Gastroesophageal sphincter (tissue), 4 donors: ENCODE results near the gene GPR35. TPM values are rescaled to one million over a fixed set of nuclear protein-coding genes. Genes with fewer than 3 reads are reported as not detected.

Source experiments
- ATAC-seq: fragments of 150-250 bp; one replicate; pipeline ENCODE4 v1.9.1; 2016; ENCODE audit warnings: mild to moderate bottlenecking, moderate library complexity
- H3K27ac ChIP-seq, 4 donors: fragments of 200-600 bp; sonication (generic) in 3 of 4; 1 replicate in 3 of 4; 2 replicates in 1 of 4; pipeline ENCODE4 v1.5.1; 2016 to 2019
- H3K27me3 ChIP-seq: fragments of 200-600 bp; sonication (generic); one replicate; pipeline ENCODE4 v1.5.1; 2019
- H3K36me3 ChIP-seq, 2 donors: fragments of 200-600 bp; sonication (generic); one replicate each; pipeline ENCODE4 v1.5.1; 2019; ENCODE audit warnings: control low read depth in 1 of 2
- H3K4me1 ChIP-seq, 3 donors: fragments of 200-600 bp; sonication (generic); 1 replicate in 2 of 3; 2 replicates in 1 of 3; pipeline ENCODE4 v1.5.1; 2016 to 2019; ENCODE audit warnings: control low read depth in 2 of 3
- H3K4me3 ChIP-seq, 2 donors: fragments of 200-600 bp; sonication (generic); one replicate each; pipeline ENCODE4 v1.5.1; 2019; ENCODE audit warnings: mild to moderate bottlenecking in 1 of 2, moderate library complexity in 1 of 2
- H3K9me3 ChIP-seq, 3 donors: fragments of 200-600 bp; sonication (generic); one replicate each; pipeline ENCODE4 v1.5.1; 2017 to 2019; ENCODE audit warnings: control low read depth in 2 of 3
- EP300 ChIP-seq: sonication (generic); formaldehyde crosslinking; IDR thresholded peaks from one replicate; pipeline ENCODE4 v1.6.1; 2017; ENCODE audit warnings: antibody characterized with exemption, mild to moderate bottlenecking
- POLR2A ChIP-seq, 2 donors: fragments of 450-650 bp; IDR thresholded peaks; one replicate each; pipeline ENCODE4 v1.6.1; 2017; ENCODE audit warnings: antibody characterized with exemption in 2 of 2, mild to moderate bottlenecking in 2 of 2, moderate library complexity in 1 of 2
- POLR2AphosphoS5 ChIP-seq: sonication (generic); formaldehyde crosslinking; IDR thresholded peaks from one replicate; pipeline ENCODE4 v1.6.1; 2017; ENCODE audit warnings: antibody characterized with exemption
- WGBS, 2 donors: methylation state at CpG; one replicate each; pipeline ENCODE4 v1.1.5; 2018; ENCODE audit warnings: low coverage in 1 of 2; 5-methylcytosine and 5-hydroxymethylcytosine counted together
- total RNA-seq, 4 donors: library from RNA; depleted of rRNA; stranded (reverse); fragments of >200 nt; gene quantifications; one replicate each; pipeline ENCODE4 v1.1.0, GENCODE V29; 2016
- TF ChIP-seq, protein P1 (sequence below), 4 experiments: fragments of 200-600 bp in 2 of 4; fragments of 450-650 bp in 2 of 4; sonication (generic) in 1 of 4; IDR thresholded peaks; one replicate each; pipeline ENCODE4 v1.5.1; 2017 to 2019; ENCODE audit warnings: antibody characterized with exemption in 4 of 4, mild to moderate bottlenecking in 2 of 4, moderate library complexity in 2 of 4

The GPR35 gene
- total RNA-seq, 4 donors from 2014 or later, result 0.93 to 2.3 (median 1.9) TPM

DNA sequence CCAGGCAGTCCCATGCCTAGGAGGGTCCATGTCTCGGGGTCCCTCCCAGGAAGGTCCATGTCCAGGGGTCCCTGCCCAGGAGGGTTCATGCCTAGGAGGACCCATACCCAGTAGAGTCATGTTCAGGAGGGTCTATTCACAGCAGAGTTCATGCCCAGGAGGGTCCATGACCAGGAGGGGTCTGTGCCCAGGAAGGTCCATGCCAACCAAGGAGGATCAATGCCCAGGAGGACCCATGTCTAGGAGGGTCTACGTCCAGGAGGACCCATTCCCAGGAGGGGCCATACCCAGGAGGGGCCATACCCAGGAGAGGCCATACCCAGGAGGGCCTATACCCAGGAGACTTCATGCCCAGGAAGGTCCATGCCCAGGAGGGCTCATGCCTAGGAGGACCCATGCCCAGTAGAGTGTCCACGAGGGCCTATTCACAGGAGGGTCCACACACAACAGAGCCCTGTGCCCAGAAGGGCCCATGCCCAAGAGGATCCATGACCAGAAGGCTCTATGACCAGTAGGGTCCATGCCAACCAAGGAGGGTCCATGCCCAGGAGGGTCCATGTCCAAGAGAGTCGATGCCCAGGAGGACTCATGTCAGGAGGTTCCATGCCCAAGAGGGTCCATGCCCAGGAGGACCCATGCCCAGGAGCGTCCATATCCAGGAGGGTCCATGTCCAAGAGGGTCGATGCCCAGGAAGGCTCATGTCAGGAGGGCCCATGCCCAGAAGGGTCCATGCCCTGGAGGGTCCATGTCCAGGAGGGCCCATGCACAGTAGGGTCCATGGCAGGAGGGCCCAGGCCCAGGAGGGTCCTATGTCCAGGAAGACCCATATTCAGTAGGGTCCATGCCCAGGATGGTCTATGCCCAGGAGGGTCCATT lies 10.1 kb downstream of the GPR35 start:
- H3K36me3 ChIP-seq, result peaks cover 0 to 2% of the 10 kb centered on the region in 2 donors
- TF ChIP-seq EP300, result no peak
- no peak for TF ChIP-seq POLR2AphosphoS5
- no peak for TF ChIP-seq POLR2A (IDR thresholded peaks at IDR 0.05)
- TF ChIP-seq, protein P1, sequence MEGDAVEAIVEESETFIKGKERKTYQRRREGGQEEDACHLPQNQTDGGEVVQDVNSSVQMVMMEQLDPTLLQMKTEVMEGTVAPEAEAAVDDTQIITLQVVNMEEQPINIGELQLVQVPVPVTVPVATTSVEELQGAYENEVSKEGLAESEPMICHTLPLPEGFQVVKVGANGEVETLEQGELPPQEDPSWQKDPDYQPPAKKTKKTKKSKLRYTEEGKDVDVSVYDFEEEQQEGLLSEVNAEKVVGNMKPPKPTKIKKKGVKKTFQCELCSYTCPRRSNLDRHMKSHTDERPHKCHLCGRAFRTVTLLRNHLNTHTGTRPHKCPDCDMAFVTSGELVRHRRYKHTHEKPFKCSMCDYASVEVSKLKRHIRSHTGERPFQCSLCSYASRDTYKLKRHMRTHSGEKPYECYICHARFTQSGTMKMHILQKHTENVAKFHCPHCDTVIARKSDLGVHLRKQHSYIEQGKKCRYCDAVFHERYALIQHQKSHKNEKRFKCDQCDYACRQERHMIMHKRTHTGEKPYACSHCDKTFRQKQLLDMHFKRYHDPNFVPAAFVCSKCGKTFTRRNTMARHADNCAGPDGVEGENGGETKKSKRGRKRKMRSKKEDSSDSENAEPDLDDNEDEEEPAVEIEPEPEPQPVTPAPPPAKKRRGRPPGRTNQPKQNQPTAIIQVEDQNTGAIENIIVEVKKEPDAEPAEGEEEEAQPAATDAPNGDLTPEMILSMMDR (IDR thresholded peaks at IDR 0.05), result no peak
- peaks cover 0 to 12% (median 0%) of the 10 kb centered on the region in 3 donors for H3K4me1 ChIP-seq
- H3K4me3 ChIP-seq, result no peak overlapping the region
- H3K27me3 ChIP-seq, result peaks cover 48% of the 10 kb centered on the region
- H3K27ac ChIP-seq, result no peak overlapping the region
- WGBS, 2 donors, result no CpG with 5 or more reads among the region's 6 CpGs
- peaks cover 0 to 5% (median 0%) of the 10 kb centered on the region in 3 donors for H3K9me3 ChIP-seq
- no peak for ATAC-seq

DNA sequence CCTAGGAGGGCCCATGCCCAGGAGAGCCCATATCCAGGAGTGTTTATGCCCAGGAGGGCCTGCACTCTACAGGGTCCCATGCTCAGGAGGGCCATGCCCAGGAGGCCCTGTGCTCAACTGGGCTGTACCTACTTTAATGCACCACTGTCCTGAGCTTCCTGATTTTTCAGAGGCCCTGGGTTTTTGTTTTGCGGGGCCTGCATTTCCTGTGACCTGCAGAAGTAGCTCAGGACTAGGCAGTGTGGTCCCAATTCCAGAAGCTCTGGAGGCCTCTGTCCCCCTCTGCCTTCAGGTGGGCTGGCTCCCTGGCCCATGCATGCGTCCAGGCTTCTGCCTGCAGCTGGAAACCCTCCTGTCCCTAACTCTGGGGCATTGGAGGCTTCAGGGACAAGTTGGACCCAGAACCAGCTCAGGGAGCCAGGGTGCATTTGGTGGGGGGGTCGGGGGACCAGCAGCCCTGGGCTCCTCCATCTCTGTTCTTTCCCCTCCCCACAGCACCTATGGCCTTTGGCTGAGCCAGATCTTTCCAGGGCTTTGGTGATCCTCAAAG lies 10.8 kb downstream of the GPR35 start:
- WGBS, 2 donors, result no CpG with 5 or more reads among the region's 3 CpGs
- H3K36me3 ChIP-seq, result no peaks in the 10 kb centered on the region
- H3K27me3 ChIP-seq, result peaks cover 51% of the 10 kb centered on the region
- H3K4me1 ChIP-seq, result peaks cover 0 to 12% (median 0%) of the 10 kb centered on the region in 3 donors
- TF ChIP-seq POLR2AphosphoS5 (no peak), POLR2A (IDR thresholded peaks at IDR 0.05) (no peak), EP300 (no peak)
- TF ChIP-seq, protein P1 (IDR thresholded peaks at IDR 0.05), result no peak
- ATAC-seq, result no peak
- H3K4me3 ChIP-seq, result no peak overlapping the region
- peaks cover 0 to 5% (median 0%) of the 10 kb centered on the region in 3 donors for H3K9me3 ChIP-seq
- H3K27ac ChIP-seq, result no peak overlapping the region

DNA sequence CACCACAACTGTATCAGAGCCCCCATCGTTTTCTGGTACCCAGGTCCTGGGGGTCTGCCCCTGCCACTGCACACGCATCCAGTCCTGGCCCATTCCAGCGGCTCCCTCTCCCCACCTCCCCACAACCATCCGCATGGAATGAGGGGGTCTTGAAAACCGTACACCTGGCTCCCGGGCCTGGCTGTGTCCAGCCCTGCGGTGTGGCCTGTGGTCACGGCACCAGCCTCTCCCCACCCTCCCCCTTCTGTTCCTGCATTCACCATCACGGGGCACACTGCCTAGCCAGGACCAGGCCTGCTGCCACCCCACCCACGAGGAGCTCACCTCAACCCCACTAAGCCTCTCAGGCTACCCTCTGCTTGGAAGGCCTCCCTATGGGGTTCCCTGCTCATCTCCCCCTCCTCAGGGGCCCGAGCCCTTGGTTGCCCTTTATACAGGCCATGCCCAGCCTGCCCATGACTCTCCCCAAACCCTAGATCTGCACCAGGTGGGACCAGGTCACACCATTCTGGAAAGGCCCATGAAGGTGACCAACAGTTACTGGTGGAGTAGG lies 11.4 kb downstream of the GPR35 start:
- Histone ChIP-seq H3K27me3 (peaks cover 52% of the 10 kb centered on the region), H3K36me3 (no peaks in the 10 kb centered on the region), H3K4me1 (peaks cover 0 to 12% (median 0%) of the 10 kb centered on the region in 3 donors), H3K4me3 (no peak overlapping the region), H3K27ac (peak overlapping the region in 1 of 4 donors; percentile 71), H3K9me3 (peaks cover 0 to 5% (median 0%) of the 10 kb centered on the region in 3 donors)
- WGBS, 2 donors, result 75 to 78% methylated on average over 5 to 8 of the region's 11 CpGs
- no peak for ATAC-seq
- TF ChIP-seq, protein P1 (IDR thresholded peaks at IDR 0.05), result no peak

DNA sequence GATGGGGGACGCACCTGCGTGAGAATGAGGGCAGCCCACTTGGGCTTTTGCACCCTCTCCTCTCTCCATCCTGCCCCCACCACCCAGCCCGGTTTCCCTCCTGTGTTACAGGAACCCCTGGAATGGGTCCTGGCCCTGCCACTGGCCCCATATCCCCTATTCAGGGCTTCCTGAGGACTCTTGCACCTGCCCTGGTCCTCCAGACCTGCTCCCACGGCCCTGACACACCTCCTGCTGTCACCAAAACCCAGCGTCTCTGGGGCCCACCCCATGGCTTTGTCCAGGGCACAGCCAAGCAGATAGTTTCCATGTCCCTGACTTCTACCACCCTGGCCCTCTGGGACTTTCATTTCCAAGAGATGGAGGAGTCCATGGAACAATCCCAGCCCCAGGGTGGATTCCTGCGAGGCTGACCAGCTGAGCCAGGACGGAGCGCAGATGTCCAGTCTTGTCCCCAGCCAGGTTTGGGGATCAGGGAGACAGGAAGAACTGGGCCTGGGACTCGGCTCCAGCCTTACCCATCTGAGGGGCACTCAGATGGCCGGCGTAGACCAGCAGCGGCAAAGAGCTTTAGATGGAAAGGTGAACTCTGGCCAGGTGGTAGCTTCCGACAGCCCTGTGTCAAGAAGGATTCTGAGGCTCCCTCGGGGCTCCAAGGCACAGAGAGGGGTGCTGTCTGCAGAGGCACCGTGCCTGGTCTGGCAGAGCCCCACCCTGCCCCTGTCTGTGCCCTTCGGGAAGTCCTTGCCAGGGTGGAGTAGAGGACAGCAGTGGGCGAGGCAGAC lies 12.0 kb downstream of the GPR35 start:
- H3K9me3 ChIP-seq, result peaks cover 0 to 5% (median 0%) of the 10 kb centered on the region in 3 donors
- no peak overlapping the region for H3K4me3 ChIP-seq

More for the DNA sequence above, 12.0 kb downstream of the GPR35 start:
- TF ChIP-seq POLR2A (IDR thresholded peaks at IDR 0.05), result no peak
- TF ChIP-seq, protein P1 (IDR thresholded peaks at IDR 0.05), result no peak
- TF ChIP-seq EP300, result no peak
- H3K27ac ChIP-seq, result peak overlapping the region in 1 of 4 donors; percentile 71
- peaks cover 0 to 12% (median 0%) of the 10 kb centered on the region in 3 donors for H3K4me1 ChIP-seq
- 65 to 87% methylated on average over 3 to 6 of the region's 17 CpGs for WGBS, 2 donors
- H3K27me3 ChIP-seq, result peaks cover 55% of the 10 kb centered on the region
- no peaks in the 10 kb centered on the region for H3K36me3 ChIP-seq
- ATAC-seq, result no peak
